Measurements from ENCODE around the gene BLTP3B. TPM values are rescaled to one million over a fixed set of nuclear protein-coding genes. Genes with fewer than 3 reads are reported as not detected.
A peak's percentile ranks its signal among the peaks of the same experiment; 100 is the strongest.

The BLTP3B gene
- total RNA-seq, 1 donor, result 51.8 TPM

DNA sequence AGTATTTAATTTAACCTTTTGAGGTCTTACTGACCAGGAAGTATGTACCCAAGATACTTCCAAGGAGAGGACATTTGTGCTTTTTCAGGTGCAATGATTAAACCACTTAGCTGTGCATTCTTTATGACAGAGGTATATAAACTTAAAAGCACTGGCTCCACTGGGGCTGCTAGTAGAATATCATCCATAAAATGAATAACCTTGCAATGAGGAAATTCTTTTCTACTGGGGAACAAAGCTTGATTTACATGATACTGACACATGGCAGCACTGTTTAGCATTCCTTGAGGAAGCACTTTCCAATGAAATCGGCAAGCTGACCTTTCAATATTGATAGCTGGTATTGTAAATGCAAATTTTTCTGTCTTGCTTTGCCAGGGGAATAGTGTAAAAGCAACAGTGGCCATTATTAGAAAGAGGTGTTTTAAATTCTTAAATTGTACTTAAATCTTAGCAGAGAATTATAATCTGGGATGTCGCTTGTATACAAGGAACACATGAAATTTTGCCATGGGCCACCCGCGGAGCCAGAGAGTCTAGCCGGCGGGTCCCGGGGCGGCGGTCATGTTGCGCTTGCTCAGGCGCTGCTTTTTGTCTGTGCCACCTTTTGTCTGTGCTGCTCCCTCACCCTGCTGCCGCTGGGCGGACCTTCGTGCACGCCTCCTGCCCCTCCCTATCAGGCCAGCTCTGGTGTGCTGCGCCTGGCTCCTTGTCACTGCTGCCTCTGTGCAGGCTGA, 20.9 kb upstream of the BLTP3B start:
- H3K4me3 ChIP-seq (ENCODE audit: low read depth, low read length), result peak overlapping the region; percentile 25
- peak; percentile 18 for TF ChIP-seq CTCF (IDR thresholded peaks at IDR 0.05; ENCODE audit: insufficient read depth, low read depth, low read length)
- DNase-seq (ENCODE audit: low read depth), result peak; percentile 34

GRCh38 chr12:100159391-100160104, 16.9 kb upstream of the BLTP3B start:
- H3K4me3 ChIP-seq (ENCODE audit: low read depth, low read length), result no peak overlapping the region
- TF ChIP-seq CTCF (IDR thresholded peaks at IDR 0.05; ENCODE audit: insufficient read depth, low read depth, low read length), result no peak
- no peak for DNase-seq (ENCODE audit: low read depth)

DNA sequence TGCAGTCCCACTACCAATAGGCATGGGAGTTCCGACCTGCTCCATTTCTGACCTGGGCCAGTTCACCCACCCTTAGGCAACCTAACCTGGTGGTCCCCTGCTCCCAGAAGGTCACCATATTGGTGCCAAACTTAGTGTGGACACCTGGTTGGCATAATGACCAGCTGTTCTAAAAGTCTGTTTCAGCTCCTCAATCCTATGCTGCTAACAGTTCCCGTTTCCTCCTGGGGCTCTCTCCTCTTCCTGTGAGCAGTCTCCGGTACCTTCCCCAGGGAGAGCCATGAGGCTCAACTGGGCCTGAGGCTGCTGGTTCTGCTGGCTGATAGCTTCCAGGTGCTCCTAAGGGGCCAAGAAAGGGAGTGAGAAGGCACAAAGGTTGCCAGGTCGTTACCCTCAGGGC, 15.9 kb upstream of the BLTP3B start:
- no peak for DNase-seq (ENCODE audit: low read depth)
- no peak overlapping the region for H3K4me3 ChIP-seq (ENCODE audit: low read depth, low read length)
- TF ChIP-seq CTCF (IDR thresholded peaks at IDR 0.05; ENCODE audit: insufficient read depth, low read depth, low read length), result no peak

DNA sequence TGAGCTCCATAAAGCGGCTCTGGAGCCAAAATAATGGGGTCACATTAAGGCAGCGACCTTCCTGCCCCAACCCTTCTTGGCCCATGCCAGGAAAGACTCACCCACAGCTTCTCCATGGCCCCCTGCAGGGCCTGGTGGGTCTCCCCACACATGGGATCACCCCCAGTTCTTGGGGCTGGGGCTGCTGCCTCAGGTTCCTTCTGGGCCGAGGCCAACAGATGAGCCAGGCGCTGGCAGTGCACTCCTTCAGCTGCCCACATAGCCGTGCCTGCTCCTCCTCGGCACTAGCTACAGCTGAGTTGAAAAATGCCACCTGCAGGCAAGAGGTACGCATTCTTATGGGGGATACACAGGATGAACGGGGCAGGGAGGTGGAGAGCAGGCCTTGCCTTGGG, 14.8 kb upstream of the BLTP3B start:
- no peak overlapping the region for H3K4me3 ChIP-seq (ENCODE audit: low read depth, low read length)
- no peak for DNase-seq (ENCODE audit: low read depth)
- TF ChIP-seq CTCF (IDR thresholded peaks at IDR 0.05; ENCODE audit: insufficient read depth, low read depth, low read length), result no peak

DNA sequence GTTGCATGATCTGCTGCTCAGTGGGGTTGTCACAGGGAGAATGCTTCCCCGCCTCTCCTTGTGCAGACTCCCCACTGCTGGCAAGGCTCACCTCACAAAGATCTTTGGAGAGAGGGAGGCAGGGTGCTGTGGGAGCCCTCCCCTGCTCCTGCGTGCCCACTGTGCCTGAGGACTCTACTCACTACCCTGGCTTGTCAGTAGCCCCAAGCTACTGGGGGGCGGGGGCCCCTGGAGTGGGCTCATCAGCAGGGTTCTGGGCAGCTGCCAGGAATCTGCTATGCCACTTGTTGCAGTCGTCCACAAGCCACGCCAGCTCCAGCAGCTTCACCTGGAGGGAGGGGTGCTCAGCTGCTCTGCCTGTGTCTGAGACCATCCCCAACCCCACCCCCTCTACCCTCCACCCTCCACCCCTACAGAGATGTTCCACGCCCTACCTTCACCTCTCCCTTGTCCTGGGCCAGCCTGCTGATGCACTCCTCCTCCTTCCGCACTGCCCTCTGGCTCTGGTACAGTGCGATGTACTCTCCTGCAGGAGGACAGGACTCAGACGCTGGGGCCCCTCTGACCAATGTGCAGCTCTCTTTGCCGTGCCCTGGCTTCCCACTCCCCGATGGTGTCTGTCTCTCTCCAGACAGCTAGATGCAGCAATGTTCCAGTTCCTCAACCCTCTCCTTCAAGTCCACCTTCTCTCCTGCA, 14.2 kb upstream of the BLTP3B start:
- no peak for DNase-seq (ENCODE audit: low read depth)
- no peak overlapping the region for H3K4me3 ChIP-seq (ENCODE audit: low read depth, low read length)
- TF ChIP-seq CTCF (IDR thresholded peaks at IDR 0.05; ENCODE audit: insufficient read depth, low read depth, low read length), result no peak

- DNase-seq (ENCODE audit: low read depth), result peak; percentile 63
- peak; percentile 96 for TF ChIP-seq CTCF (IDR thresholded peaks at IDR 0.05; ENCODE audit: insufficient read depth, low read depth, low read length)
- H3K4me3 ChIP-seq (ENCODE audit: low read depth, low read length), result no peak overlapping the region
These were observed 12.0 kb upstream of the BLTP3B start for GRCh38 chr12:100154474-100155247.
